TTC549 (cell line): Measurements from ENCODE around the gene CHPF.
A peak's percentile ranks its signal among the peaks of the same experiment; 100 is the strongest.

Source experiments
- FAIRE-seq: peaks from 2 replicates; lab custom pipeline; 2012; peaks lifted over from hg19 to GRCh38; lab: Jason Lieb, UNC

The CHPF gene

GRCh38 chr2:219512524-219513216 lies 30.9 kb downstream of the CHPF start:
- FAIRE-seq = no peak

- no peak for FAIRE-seq
These were observed 31.9 kb downstream of the CHPF start for GRCh38 chr2:219511547-219512325.

- FAIRE-seq = no peak
These were observed 33.0 kb downstream of the CHPF start for GRCh38 chr2:219510512-219511135.

- no peak for FAIRE-seq
These were observed 33.7 kb downstream of the CHPF start for GRCh38 chr2:219509780-219510511.

- no peak for FAIRE-seq
These were observed 34.4 kb downstream of the CHPF start for GRCh38 chr2:219508971-219509779.

- FAIRE-seq = no peak
These were observed 35.2 kb downstream of the CHPF start for GRCh38 chr2:219508444-219508734.

GRCh38 chr2:219507581-219508443 lies 35.8 kb downstream of the CHPF start:
- no peak for FAIRE-seq

GRCh38 chr2:219506802-219507526 lies 36.6 kb downstream of the CHPF start:
- FAIRE-seq = no peak

GRCh38 chr2:219506153-219506801 lies 37.3 kb downstream of the CHPF start:
- no peak for FAIRE-seq

- no peak for FAIRE-seq
These were observed 38.0 kb downstream of the CHPF start for GRCh38 chr2:219505585-219505984.

- FAIRE-seq = no peak
These were observed 41.0 kb downstream of the CHPF start for GRCh38 chr2:219502618-219503017.

- FAIRE-seq = no peak
These were observed 41.8 kb downstream of the CHPF start for GRCh38 chr2:219501849-219502248.

- FAIRE-seq = no peak
These were observed 43.5 kb downstream of the CHPF start for GRCh38 chr2:219500135-219500534.

GRCh38 chr2:219499555-219499954 lies 44.1 kb downstream of the CHPF start:
- no peak for FAIRE-seq

GRCh38 chr2:219499058-219499307 lies 44.6 kb downstream of the CHPF start:
- no peak for FAIRE-seq

GRCh38 chr2:219498280-219499057 lies 45.1 kb downstream of the CHPF start, which contains the start of gene GMPPA:
Gene GMPPA, plus strand, starts transcription at chr2:219498891. Its CDS starts 1,085 bp downstream, at chr2:219499976.
- peak; percentile 97 for FAIRE-seq

GRCh38 chr2:219497495-219498279 lies 45.9 kb downstream of the CHPF start:
- no peak for FAIRE-seq

- no peak for FAIRE-seq
These were observed 46.6 kb downstream of the CHPF start for GRCh38 chr2:219496825-219497494.
